ENCODE data around the gene CAPZB.

Gene CAPZB

GRCh38 chr1:19450811-19451515 lies 34.4 kb downstream of the CAPZB start:
- no peak for DNase-seq

- DNase-seq = no peak
These were observed 35.7 kb downstream of the CAPZB start for GRCh38 chr1:19449454-19450228.

GRCh38 chr1:19448491-19449439 lies 36.6 kb downstream of the CAPZB start:
- peak; percentile 61 for DNase-seq

- DNase-seq = no peak
These were observed 37.8 kb downstream of the CAPZB start for GRCh38 chr1:19447550-19447949.

GRCh38 chr1:19445417-19446342 lies 39.7 kb downstream of the CAPZB start:
- DNase-seq = peak; percentile 52

- DNase-seq = no peak
These were observed 40.9 kb downstream of the CAPZB start for GRCh38 chr1:19444296-19445021.

GRCh38 chr1:19443326-19443725 lies 42.0 kb downstream of the CAPZB start:
- no peak for DNase-seq

GRCh38 chr1:19442154-19443096 lies 42.9 kb downstream of the CAPZB start:
- no peak for DNase-seq

GRCh38 chr1:19441048-19441780 lies 44.1 kb downstream of the CAPZB start:
- no peak for DNase-seq

- DNase-seq = no peak
These were observed 45.7 kb downstream of the CAPZB start for GRCh38 chr1:19439464-19440171.

GRCh38 chr1:19438516-19439195 lies 46.7 kb downstream of the CAPZB start:
- DNase-seq = no peak

- no peak for DNase-seq
These were observed 47.4 kb downstream of the CAPZB start for GRCh38 chr1:19437891-19438294.

- DNase-seq = no peak
These were observed 48.4 kb downstream of the CAPZB start for GRCh38 chr1:19436716-19437476.

GRCh38 chr1:19435851-19436455 lies 49.4 kb downstream of the CAPZB start:
- no peak for DNase-seq

- DNase-seq = no peak
These were observed 50.2 kb downstream of the CAPZB start for GRCh38 chr1:19435181-19435580.

- no peak for DNase-seq
These were observed 51.7 kb downstream of the CAPZB start for GRCh38 chr1:19433719-19433998.

All from right kidney (tissue), 1 donor.